ENCODE measurements around the gene TENM4.

The TENM4 gene

GRCh38 chr11:79167510-79168188, 273.2 kb downstream of the TENM4 start:
- Histone ChIP-seq H3K9me3 (ENCODE audit: control insufficient read depth, insufficient read depth, low read length) (no peaks in the 10 kb centered on the region), H3K9ac (ENCODE audit: low read depth, low read length) (no peak overlapping the region), H3K36me3 (ENCODE audit: control insufficient read depth, insufficient read depth, low read length) (no peaks in the 10 kb centered on the region), H3K27me3 (ENCODE audit: control insufficient read depth, insufficient read depth, low read length) (no peaks in the 10 kb centered on the region), H3K4me3 (ENCODE audit: low read depth, low read length) (no peak overlapping the region), H3K4me1 (ENCODE audit: control insufficient read depth, insufficient read depth, low read length) (no peaks in the 10 kb centered on the region)

- H3K27me3 ChIP-seq (ENCODE audit: control insufficient read depth, insufficient read depth, low read length): no peaks in the 10 kb centered on the region
- H3K36me3 ChIP-seq (ENCODE audit: control insufficient read depth, insufficient read depth, low read length): no peaks in the 10 kb centered on the region
- no peak overlapping the region for H3K9ac ChIP-seq (ENCODE audit: low read depth, low read length)
- H3K4me3 ChIP-seq (ENCODE audit: low read depth, low read length): no peak overlapping the region
- H3K9me3 ChIP-seq (ENCODE audit: control insufficient read depth, insufficient read depth, low read length): no peaks in the 10 kb centered on the region
- no peaks in the 10 kb centered on the region for H3K4me1 ChIP-seq (ENCODE audit: control insufficient read depth, insufficient read depth, low read length)
These were observed 274.9 kb downstream of the TENM4 start for GRCh38 chr11:79165908-79166307.

- H3K4me3 ChIP-seq (ENCODE audit: low read depth, low read length): no peak overlapping the region
These were observed 279.9 kb downstream of the TENM4 start for GRCh38 chr11:79160791-79161403.

GRCh38 chr11:79159657-79160450, 281.0 kb downstream of the TENM4 start:
- Histone ChIP-seq H3K9ac (ENCODE audit: low read depth, low read length) (no peak overlapping the region), H3K27me3 (ENCODE audit: control insufficient read depth, insufficient read depth, low read length) (no peaks in the 10 kb centered on the region), H3K9me3 (ENCODE audit: control insufficient read depth, insufficient read depth, low read length) (no peaks in the 10 kb centered on the region), H3K36me3 (ENCODE audit: control insufficient read depth, insufficient read depth, low read length) (no peaks in the 10 kb centered on the region), H3K4me3 (ENCODE audit: low read depth, low read length) (no peak overlapping the region), H3K4me1 (ENCODE audit: control insufficient read depth, insufficient read depth, low read length) (no peaks in the 10 kb centered on the region)

More at GRCh38 chr11:79160791-79161403, 279.9 kb downstream of the TENM4 start:
- no peaks in the 10 kb centered on the region for H3K4me1 ChIP-seq (ENCODE audit: control insufficient read depth, insufficient read depth, low read length)
- no peak overlapping the region for H3K9ac ChIP-seq (ENCODE audit: low read depth, low read length)
- no peaks in the 10 kb centered on the region for H3K27me3 ChIP-seq (ENCODE audit: control insufficient read depth, insufficient read depth, low read length)
- no peaks in the 10 kb centered on the region for H3K9me3 ChIP-seq (ENCODE audit: control insufficient read depth, insufficient read depth, low read length)
- no peaks in the 10 kb centered on the region for H3K36me3 ChIP-seq (ENCODE audit: control insufficient read depth, insufficient read depth, low read length)

- no peaks in the 10 kb centered on the region for H3K36me3 ChIP-seq (ENCODE audit: control insufficient read depth, insufficient read depth, low read length)
These were observed 283.1 kb downstream of the TENM4 start for GRCh38 chr11:79157738-79158137.

GRCh38 chr11:79156031-79156430, 284.8 kb downstream of the TENM4 start:
- H3K9ac ChIP-seq (ENCODE audit: low read depth, low read length): no peak overlapping the region
- H3K36me3 ChIP-seq (ENCODE audit: control insufficient read depth, insufficient read depth, low read length): no peaks in the 10 kb centered on the region
- H3K4me1 ChIP-seq (ENCODE audit: control insufficient read depth, insufficient read depth, low read length): no peaks in the 10 kb centered on the region
- H3K4me3 ChIP-seq (ENCODE audit: low read depth, low read length): no peak overlapping the region
- H3K27me3 ChIP-seq (ENCODE audit: control insufficient read depth, insufficient read depth, low read length): no peaks in the 10 kb centered on the region
- no peaks in the 10 kb centered on the region for H3K9me3 ChIP-seq (ENCODE audit: control insufficient read depth, insufficient read depth, low read length)

More at GRCh38 chr11:79157738-79158137, 283.1 kb downstream of the TENM4 start:
- Histone ChIP-seq H3K9me3 (ENCODE audit: control insufficient read depth, insufficient read depth, low read length) (no peaks in the 10 kb centered on the region), H3K4me1 (ENCODE audit: control insufficient read depth, insufficient read depth, low read length) (no peaks in the 10 kb centered on the region), H3K4me3 (ENCODE audit: low read depth, low read length) (no peak overlapping the region), H3K27me3 (ENCODE audit: control insufficient read depth, insufficient read depth, low read length) (no peaks in the 10 kb centered on the region), H3K9ac (ENCODE audit: low read depth, low read length) (no peak overlapping the region)

GRCh38 chr11:79155237-79155636, 285.6 kb downstream of the TENM4 start:
- no peak overlapping the region for H3K9ac ChIP-seq (ENCODE audit: low read depth, low read length)
- no peaks in the 10 kb centered on the region for H3K36me3 ChIP-seq (ENCODE audit: control insufficient read depth, insufficient read depth, low read length)
- H3K4me1 ChIP-seq (ENCODE audit: control insufficient read depth, insufficient read depth, low read length): no peaks in the 10 kb centered on the region
- no peak overlapping the region for H3K4me3 ChIP-seq (ENCODE audit: low read depth, low read length)
- H3K27me3 ChIP-seq (ENCODE audit: control insufficient read depth, insufficient read depth, low read length): no peaks in the 10 kb centered on the region
- H3K9me3 ChIP-seq (ENCODE audit: control insufficient read depth, insufficient read depth, low read length): no peaks in the 10 kb centered on the region

GRCh38 chr11:79152511-79152910, 288.3 kb downstream of the TENM4 start:
- Histone ChIP-seq H3K4me1 (ENCODE audit: control insufficient read depth, insufficient read depth, low read length) (no peaks in the 10 kb centered on the region), H3K9me3 (ENCODE audit: control insufficient read depth, insufficient read depth, low read length) (no peaks in the 10 kb centered on the region), H3K36me3 (ENCODE audit: control insufficient read depth, insufficient read depth, low read length) (no peaks in the 10 kb centered on the region), H3K4me3 (ENCODE audit: low read depth, low read length) (no peak overlapping the region), H3K9ac (ENCODE audit: low read depth, low read length) (no peak overlapping the region), H3K27me3 (ENCODE audit: control insufficient read depth, insufficient read depth, low read length) (no peaks in the 10 kb centered on the region)

GRCh38 chr11:79151396-79151795, 289.4 kb downstream of the TENM4 start:
- no peak overlapping the region for H3K4me3 ChIP-seq (ENCODE audit: low read depth, low read length)
- H3K36me3 ChIP-seq (ENCODE audit: control insufficient read depth, insufficient read depth, low read length): no peaks in the 10 kb centered on the region
- no peaks in the 10 kb centered on the region for H3K27me3 ChIP-seq (ENCODE audit: control insufficient read depth, insufficient read depth, low read length)
- no peak overlapping the region for H3K9ac ChIP-seq (ENCODE audit: low read depth, low read length)
- H3K9me3 ChIP-seq (ENCODE audit: control insufficient read depth, insufficient read depth, low read length): no peaks in the 10 kb centered on the region
- H3K4me1 ChIP-seq (ENCODE audit: control insufficient read depth, insufficient read depth, low read length): no peaks in the 10 kb centered on the region

- no peaks in the 10 kb centered on the region for H3K36me3 ChIP-seq (ENCODE audit: control insufficient read depth, insufficient read depth, low read length)
- H3K9me3 ChIP-seq (ENCODE audit: control insufficient read depth, insufficient read depth, low read length): no peaks in the 10 kb centered on the region
- H3K4me3 ChIP-seq (ENCODE audit: low read depth, low read length): no peak overlapping the region
- no peaks in the 10 kb centered on the region for H3K4me1 ChIP-seq (ENCODE audit: control insufficient read depth, insufficient read depth, low read length)
- H3K27me3 ChIP-seq (ENCODE audit: control insufficient read depth, insufficient read depth, low read length): no peaks in the 10 kb centered on the region
- H3K9ac ChIP-seq (ENCODE audit: low read depth, low read length): no peak overlapping the region
These were observed 289.9 kb downstream of the TENM4 start for GRCh38 chr11:79150966-79151365.

GRCh38 chr11:79150320-79150719, 290.5 kb downstream of the TENM4 start:
- H3K27me3 ChIP-seq (ENCODE audit: control insufficient read depth, insufficient read depth, low read length): no peaks in the 10 kb centered on the region
- H3K4me1 ChIP-seq (ENCODE audit: control insufficient read depth, insufficient read depth, low read length): no peaks in the 10 kb centered on the region
- H3K36me3 ChIP-seq (ENCODE audit: control insufficient read depth, insufficient read depth, low read length): no peaks in the 10 kb centered on the region
- H3K9ac ChIP-seq (ENCODE audit: low read depth, low read length): no peak overlapping the region
- H3K4me3 ChIP-seq (ENCODE audit: low read depth, low read length): no peak overlapping the region
- H3K9me3 ChIP-seq (ENCODE audit: control insufficient read depth, insufficient read depth, low read length): no peaks in the 10 kb centered on the region

- Histone ChIP-seq H3K4me3 (ENCODE audit: low read depth, low read length) (no peak overlapping the region), H3K9ac (ENCODE audit: low read depth, low read length) (no peak overlapping the region), H3K4me1 (ENCODE audit: control insufficient read depth, insufficient read depth, low read length) (no peaks in the 10 kb centered on the region), H3K36me3 (ENCODE audit: control insufficient read depth, insufficient read depth, low read length) (no peaks in the 10 kb centered on the region), H3K9me3 (ENCODE audit: control insufficient read depth, insufficient read depth, low read length) (no peaks in the 10 kb centered on the region), H3K27me3 (ENCODE audit: control insufficient read depth, insufficient read depth, low read length) (no peaks in the 10 kb centered on the region)
These were observed 293.1 kb downstream of the TENM4 start for GRCh38 chr11:79147731-79148130.

All from iPS-15b (cell line).